ENCODE data around the gene C13orf46.
"Not testable (repeated sequence)": the region's sequence is repeated elsewhere in the genome, so short reads cannot be mapped to it uniquely, and the experiment has no call there.

C13orf46 gene

DNA sequence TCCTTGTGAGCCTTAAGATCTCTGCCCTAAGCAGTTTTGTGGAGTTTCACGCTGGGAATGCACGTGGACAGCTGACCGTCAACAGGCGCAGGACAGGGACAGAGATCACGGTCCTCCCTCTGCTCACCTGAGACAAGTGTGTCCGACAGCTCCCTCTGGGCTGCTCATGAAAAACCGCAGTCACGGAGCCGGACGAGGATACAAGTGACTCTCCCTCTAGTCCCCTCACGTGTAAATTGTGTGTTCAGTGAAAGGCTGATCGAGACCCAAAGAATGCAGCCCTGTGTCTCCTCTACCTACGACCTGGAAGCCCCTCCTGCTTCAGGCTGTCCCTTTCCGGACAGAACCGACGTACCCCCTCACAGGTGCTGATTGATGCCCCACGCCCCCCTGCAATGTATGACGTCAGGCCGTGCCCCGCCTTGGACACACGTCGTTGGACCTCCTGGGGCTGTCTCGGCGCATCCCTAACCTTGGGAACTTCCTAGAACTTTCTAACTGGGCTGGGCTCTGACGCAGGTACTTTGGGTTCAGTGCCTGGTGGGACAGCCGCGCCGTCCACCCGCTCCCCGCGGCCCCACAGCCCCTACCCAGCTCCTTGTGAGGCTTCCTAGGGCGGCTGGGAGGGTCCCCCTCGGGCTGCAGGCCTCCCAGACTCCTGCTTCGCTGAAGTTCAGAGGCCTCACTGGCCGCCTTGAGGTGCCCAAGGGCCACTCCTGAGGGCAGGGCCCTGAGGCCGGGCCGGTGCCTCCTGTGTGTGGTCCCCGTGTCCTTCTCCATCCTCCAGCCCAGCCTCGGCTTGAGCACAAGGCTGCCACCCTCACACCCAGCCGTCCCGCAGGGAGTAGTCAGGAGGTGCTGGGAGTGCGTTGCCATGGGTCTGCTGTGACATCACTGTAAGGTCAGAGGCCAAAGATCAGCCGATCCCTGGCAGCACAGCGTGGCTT is at the start of gene C13orf46:
TSS of gene C13orf46 (minus strand) at position 859 of the 947 bp plus-strand sequence. CDS start at position 780, 79 bp downstream.
- TF ChIP-seq SUZ12 (IDR thresholded peaks at IDR 0.05; ENCODE audit: extremely low read depth, insufficient read depth, insufficient read length), result no peak
- TF ChIP-seq YY1 (IDR thresholded peaks at IDR 0.05; ENCODE audit: insufficient read depth, insufficient read length), result no peak
- no peak for TF ChIP-seq ZNF274 (IDR thresholded peaks at IDR 0.05; ENCODE audit: low read depth, low read length)
- Histone ChIP-seq H3K4me1 (ENCODE audit: insufficient read depth, insufficient read length) (peaks cover 7% of the 10 kb centered on the region), H3K27me3 (ENCODE audit: insufficient read depth, insufficient read length) (no peaks in the 10 kb centered on the region), H3K9me3 (ENCODE audit: insufficient read depth, low read length) (no peaks in the 10 kb centered on the region), H3K4me3 (ENCODE audit: insufficient read length, low read depth) (no peak within 1 kb of the TSS), H3K9ac (ENCODE audit: insufficient read length, low read depth) (peak within 1 kb of the TSS; percentile 47), H3K36me3 (ENCODE audit: insufficient read depth, insufficient read length, low read length) (peaks cover 33% of the 10 kb centered on the region)
- no peak for DNase-seq (ENCODE audit: low read depth, low spot score)

DNA sequence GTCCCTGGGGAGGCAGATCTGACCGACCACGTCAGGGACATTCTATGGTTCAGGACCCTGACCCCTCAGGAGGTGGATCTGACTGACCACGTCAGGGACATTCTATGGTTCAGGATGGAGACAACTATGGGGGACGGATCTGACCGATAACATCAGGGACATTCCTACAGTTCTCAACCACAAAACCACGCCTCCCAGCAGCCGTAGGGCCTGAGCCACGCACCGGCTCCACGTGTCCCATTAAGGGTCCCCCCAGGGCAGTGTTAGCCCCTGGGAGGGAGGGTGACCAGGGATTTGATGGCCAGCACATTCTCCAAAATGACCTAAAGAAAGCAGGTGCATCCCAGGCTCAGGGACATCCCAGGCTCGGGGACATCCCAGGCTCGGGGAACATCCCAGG is 49.0 kb upstream of the C13orf46 start:
- H3K36me3 ChIP-seq (ENCODE audit: insufficient read depth, insufficient read length, low read length), result peaks cover 75% of the 10 kb centered on the region
- no peak for DNase-seq (ENCODE audit: low read depth, low spot score)
- no peak overlapping the region for H3K9ac ChIP-seq (ENCODE audit: insufficient read length, low read depth)
- TF ChIP-seq ZNF274 (IDR thresholded peaks at IDR 0.05; ENCODE audit: low read depth, low read length) (no peak), SUZ12 (IDR thresholded peaks at IDR 0.05; ENCODE audit: extremely low read depth, insufficient read depth, insufficient read length) (no peak), YY1 (IDR thresholded peaks at IDR 0.05; ENCODE audit: insufficient read depth, insufficient read length) (no peak)
- peaks cover 33% of the 10 kb centered on the region for H3K4me1 ChIP-seq (ENCODE audit: insufficient read depth, insufficient read length)
- 0 out of 2 replicates have a peak, but pooled peaks cover 4% of the 10 kb centered on the region for H3K9me3 ChIP-seq (ENCODE audit: insufficient read depth, low read length)
- no peak overlapping the region for H3K4me3 ChIP-seq (ENCODE audit: insufficient read length, low read depth)
- H3K27me3 ChIP-seq (ENCODE audit: insufficient read depth, insufficient read length), result no peaks in the 10 kb centered on the region

DNA sequence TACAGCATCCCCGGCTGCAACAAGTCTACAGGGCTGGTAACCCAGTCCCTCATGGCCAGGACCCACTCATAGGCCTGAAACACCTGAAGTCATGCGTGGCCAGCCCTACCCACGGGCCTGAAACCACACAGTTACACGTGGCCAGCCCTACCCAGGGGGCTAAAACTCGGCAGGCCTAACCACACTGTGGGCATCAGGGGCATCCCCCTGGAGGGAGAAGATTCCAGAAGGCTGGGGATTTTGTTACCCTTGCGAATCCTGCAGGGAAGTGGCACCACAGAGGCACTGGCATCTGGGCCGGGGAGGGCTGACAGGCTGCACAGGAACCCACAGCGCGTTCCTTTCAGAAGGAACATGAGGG is 48.4 kb upstream of the C13orf46 start:
- H3K4me1 ChIP-seq (ENCODE audit: insufficient read depth, insufficient read length), result peaks cover 33% of the 10 kb centered on the region
- H3K4me3 ChIP-seq (ENCODE audit: insufficient read length, low read depth), result no peak overlapping the region
- 0 out of 2 replicates have a peak, but pooled peaks cover 4% of the 10 kb centered on the region for H3K9me3 ChIP-seq (ENCODE audit: insufficient read depth, low read length)
- DNase-seq (ENCODE audit: low read depth, low spot score), result no peak
- H3K36me3 ChIP-seq (ENCODE audit: insufficient read depth, insufficient read length, low read length), result peaks cover 74% of the 10 kb centered on the region
- no peak overlapping the region for H3K9ac ChIP-seq (ENCODE audit: insufficient read length, low read depth)
- H3K27me3 ChIP-seq (ENCODE audit: insufficient read depth, insufficient read length), result no peaks in the 10 kb centered on the region
- TF ChIP-seq ZNF274 (IDR thresholded peaks at IDR 0.05; ENCODE audit: low read depth, low read length) (no peak), SUZ12 (IDR thresholded peaks at IDR 0.05; ENCODE audit: extremely low read depth, insufficient read depth, insufficient read length) (no peak), YY1 (IDR thresholded peaks at IDR 0.05; ENCODE audit: insufficient read depth, insufficient read length) (no peak)

DNA sequence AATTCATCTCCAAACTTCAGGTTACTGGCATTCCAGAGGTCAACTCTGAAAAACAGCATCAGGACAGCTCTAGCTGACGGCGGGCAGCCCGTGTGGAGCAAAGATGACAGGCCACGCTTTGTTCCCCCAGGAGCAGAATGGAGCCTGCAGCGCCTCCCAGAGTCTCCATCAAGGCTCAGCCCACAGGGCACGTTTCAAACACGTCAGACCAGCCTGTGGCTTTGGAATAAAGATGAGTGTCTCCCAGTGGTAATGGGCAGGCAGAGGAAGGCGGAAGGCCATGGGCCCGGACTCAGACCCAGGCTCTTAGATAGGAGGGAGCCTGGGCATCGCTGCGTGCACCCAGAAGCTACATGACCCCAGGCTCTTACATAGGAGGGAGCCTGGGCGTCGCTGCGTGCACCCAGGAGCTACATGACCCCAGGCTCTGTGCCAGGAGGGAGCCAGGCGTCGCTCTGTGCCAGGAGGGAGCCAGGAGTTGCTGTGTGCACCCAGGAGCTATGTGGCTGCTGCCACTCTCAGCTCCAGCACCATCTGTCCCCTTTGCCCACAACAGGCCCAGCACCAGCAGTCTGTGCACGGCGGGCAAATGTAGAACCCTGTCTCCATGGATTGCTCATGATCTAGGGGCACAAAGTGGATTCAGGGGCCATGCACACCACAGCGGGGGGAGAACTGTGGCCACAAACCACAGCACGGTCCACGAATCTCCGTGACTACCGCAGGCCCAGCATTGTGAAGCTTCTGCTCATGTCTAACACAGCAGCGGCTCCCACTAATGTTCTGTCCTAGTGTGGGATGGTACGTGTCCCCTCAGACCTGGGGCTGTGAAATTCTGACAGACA is 47.8 kb upstream of the C13orf46 start:
- no peak for DNase-seq (ENCODE audit: low read depth, low spot score)

DNA sequence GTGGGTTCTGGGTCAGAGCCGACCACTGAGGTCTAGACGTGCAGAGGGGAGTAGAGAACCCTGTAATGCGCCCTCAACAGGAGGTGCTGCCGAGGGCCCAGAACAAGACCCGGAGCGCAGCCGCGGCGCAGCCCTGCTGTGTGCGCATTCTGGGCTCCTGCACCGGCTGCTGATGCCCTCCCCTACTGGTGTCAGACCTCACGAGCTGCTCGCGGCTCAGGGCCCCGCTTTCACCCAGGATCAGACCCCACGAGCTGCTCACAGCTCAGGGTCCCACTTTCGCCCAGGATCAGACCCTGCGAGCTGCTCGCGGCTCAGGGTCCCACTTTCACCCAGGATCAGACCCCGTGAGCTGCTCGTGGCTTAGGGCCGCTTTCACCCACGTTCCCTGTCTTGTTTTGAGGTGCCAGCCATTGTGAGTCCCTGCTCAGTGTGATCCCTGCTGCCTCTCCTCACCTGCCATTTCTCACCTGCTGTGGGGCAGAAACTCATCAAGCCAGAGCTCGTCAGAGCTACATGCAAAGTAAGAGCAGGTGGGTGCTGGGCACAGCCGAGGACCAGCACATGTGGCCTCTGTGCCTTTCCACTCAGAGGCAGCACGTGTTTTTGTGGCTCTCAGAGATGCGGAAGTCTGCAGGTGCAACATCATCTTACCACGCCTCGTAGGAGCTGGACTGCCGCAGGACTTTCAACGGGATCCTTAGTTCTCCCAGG is 47.0 kb upstream of the C13orf46 start:
- no peak for DNase-seq (ENCODE audit: low read depth, low spot score)
- Histone ChIP-seq H3K4me3 (ENCODE audit: insufficient read length, low read depth) (no peak overlapping the region), H3K9me3 (ENCODE audit: insufficient read depth, low read length) (0 out of 2 replicates have a peak, but pooled peaks cover 4% of the 10 kb centered on the region), H3K27me3 (ENCODE audit: insufficient read depth, insufficient read length) (no peaks in the 10 kb centered on the region), H3K36me3 (ENCODE audit: insufficient read depth, insufficient read length, low read length) (peaks cover 75% of the 10 kb centered on the region), H3K9ac (ENCODE audit: insufficient read length, low read depth) (no peak overlapping the region), H3K4me1 (ENCODE audit: insufficient read depth, insufficient read length) (peaks cover 31% of the 10 kb centered on the region)
- TF ChIP-seq YY1 (IDR thresholded peaks at IDR 0.05; ENCODE audit: insufficient read depth, insufficient read length) (no peak), SUZ12 (IDR thresholded peaks at IDR 0.05; ENCODE audit: extremely low read depth, insufficient read depth, insufficient read length) (no peak), ZNF274 (IDR thresholded peaks at IDR 0.05; ENCODE audit: low read depth, low read length) (no peak)

More for the DNA sequence above, 47.8 kb upstream of the C13orf46 start:
- Histone ChIP-seq H3K9me3 (ENCODE audit: insufficient read depth, low read length) (0 out of 2 replicates have a peak, but pooled peaks cover 4% of the 10 kb centered on the region), H3K36me3 (ENCODE audit: insufficient read depth, insufficient read length, low read length) (peaks cover 72% of the 10 kb centered on the region), H3K9ac (ENCODE audit: insufficient read length, low read depth) (peak overlapping the region; percentile 23), H3K4me1 (ENCODE audit: insufficient read depth, insufficient read length) (peaks cover 33% of the 10 kb centered on the region), H3K4me3 (ENCODE audit: insufficient read length, low read depth) (no peak overlapping the region), H3K27me3 (ENCODE audit: insufficient read depth, insufficient read length) (no peaks in the 10 kb centered on the region)
- TF ChIP-seq SUZ12 (IDR thresholded peaks at IDR 0.05; ENCODE audit: extremely low read depth, insufficient read depth, insufficient read length) (no peak), ZNF274 (IDR thresholded peaks at IDR 0.05; ENCODE audit: low read depth, low read length) (no peak), YY1 (IDR thresholded peaks at IDR 0.05; ENCODE audit: insufficient read depth, insufficient read length) (no peak)

DNA sequence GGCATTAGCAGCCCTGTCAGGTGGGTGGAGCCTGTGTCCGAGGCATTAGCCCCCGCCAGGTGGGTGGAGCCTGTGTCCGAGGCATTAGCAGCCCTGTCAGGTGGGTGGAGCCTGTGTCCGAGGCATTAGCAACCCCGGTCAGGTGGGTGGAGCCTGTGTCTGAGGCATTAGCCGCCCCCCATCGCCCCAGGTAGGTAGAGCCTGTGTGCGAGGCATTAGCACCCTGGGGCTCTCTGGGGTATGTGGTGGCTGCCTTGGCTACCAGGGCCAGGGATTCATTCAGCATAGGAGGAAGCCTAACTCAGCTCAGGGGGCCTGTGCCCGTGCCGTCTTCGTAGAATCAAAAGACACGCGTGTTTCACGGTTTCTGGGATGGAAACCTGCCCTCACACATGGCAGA is 46.3 kb upstream of the C13orf46 start:
- not testable (repeated sequence) for DNase-seq (ENCODE audit: low read depth, low spot score); H3K4me3 ChIP-seq (ENCODE audit: insufficient read length, low read depth)
- H3K4me1 ChIP-seq (ENCODE audit: insufficient read depth, insufficient read length), result peaks cover 30% of the 10 kb centered on the region

More for the DNA sequence above, 46.3 kb upstream of the C13orf46 start:
- H3K36me3 ChIP-seq (ENCODE audit: insufficient read depth, insufficient read length, low read length), result peaks cover 82% of the 10 kb centered on the region
- H3K27me3 ChIP-seq (ENCODE audit: insufficient read depth, insufficient read length); H3K9me3 ChIP-seq (ENCODE audit: insufficient read depth, low read length); H3K9ac ChIP-seq (ENCODE audit: insufficient read length, low read depth): not testable (repeated sequence)
